Measurements from ENCODE around the gene ACTR1A.
"Not testable (repeated sequence)": the region's sequence is repeated elsewhere in the genome, so short reads cannot be mapped to it uniquely, and the experiment has no call there.

Gene ACTR1A

DNA sequence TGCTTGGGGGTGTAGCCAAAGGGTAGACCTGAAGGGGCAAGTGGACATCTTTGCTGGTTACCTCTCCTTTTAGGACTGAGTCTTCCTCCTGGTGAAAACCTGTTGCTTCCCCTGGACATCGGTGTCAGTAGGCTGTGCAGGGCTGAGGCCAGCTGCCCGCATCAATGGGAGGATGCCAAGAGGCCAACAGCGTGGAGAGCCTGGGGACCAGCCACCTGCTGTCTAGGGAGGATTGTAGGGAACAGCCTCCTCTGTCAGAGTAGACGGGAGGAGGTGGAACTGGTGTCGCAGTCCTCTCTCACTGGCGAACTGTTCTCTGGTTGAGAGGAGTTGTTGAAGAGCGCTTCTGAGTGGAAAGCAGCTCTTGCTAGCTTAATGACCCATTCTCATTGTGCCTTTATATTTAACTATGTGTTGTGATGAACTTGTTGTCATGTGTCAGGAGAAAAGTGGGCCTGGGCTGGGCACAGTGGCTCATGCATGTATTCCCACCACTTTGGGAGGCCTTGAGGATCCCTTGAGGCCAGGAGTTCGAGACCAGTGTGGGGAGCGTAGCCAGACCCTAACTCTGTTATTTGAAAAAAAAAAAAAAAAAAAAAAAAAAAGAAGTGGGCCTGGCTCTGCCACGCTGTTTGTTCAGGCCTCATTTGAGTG lies 3.1 kb upstream of the ACTR1A start:
- TF ChIP-seq, protein P1, sequence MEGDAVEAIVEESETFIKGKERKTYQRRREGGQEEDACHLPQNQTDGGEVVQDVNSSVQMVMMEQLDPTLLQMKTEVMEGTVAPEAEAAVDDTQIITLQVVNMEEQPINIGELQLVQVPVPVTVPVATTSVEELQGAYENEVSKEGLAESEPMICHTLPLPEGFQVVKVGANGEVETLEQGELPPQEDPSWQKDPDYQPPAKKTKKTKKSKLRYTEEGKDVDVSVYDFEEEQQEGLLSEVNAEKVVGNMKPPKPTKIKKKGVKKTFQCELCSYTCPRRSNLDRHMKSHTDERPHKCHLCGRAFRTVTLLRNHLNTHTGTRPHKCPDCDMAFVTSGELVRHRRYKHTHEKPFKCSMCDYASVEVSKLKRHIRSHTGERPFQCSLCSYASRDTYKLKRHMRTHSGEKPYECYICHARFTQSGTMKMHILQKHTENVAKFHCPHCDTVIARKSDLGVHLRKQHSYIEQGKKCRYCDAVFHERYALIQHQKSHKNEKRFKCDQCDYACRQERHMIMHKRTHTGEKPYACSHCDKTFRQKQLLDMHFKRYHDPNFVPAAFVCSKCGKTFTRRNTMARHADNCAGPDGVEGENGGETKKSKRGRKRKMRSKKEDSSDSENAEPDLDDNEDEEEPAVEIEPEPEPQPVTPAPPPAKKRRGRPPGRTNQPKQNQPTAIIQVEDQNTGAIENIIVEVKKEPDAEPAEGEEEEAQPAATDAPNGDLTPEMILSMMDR (IDR thresholded peaks at IDR 0.05; ENCODE audit: borderline replicate concordance, insufficient read depth, low read depth, low read length): no peak
- no peak overlapping the region for H3K4me3 ChIP-seq (ENCODE audit: low read depth, low read length)

DNA sequence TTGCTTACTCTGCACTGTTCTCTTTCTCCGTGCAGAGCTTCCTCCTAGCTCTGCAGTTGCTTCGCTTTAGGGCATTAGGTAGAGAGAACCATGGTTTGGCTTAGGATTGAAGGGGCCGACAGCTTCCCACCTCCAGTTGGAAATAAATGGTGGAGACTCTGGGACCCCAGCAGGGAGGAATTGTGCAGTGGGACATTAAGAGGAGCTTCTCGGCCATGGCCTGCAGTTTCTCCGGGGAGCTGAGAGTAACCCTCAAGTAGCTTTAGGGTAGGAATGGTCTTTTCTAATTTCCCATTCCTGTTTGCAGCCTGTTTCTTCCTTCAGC lies 2.4 kb upstream of the ACTR1A start:
- peak overlapping the region; percentile 91 for H3K4me3 ChIP-seq (ENCODE audit: low read depth, low read length)
- TF ChIP-seq, protein P1 (IDR thresholded peaks at IDR 0.05; ENCODE audit: borderline replicate concordance, insufficient read depth, low read depth, low read length): no peak

DNA sequence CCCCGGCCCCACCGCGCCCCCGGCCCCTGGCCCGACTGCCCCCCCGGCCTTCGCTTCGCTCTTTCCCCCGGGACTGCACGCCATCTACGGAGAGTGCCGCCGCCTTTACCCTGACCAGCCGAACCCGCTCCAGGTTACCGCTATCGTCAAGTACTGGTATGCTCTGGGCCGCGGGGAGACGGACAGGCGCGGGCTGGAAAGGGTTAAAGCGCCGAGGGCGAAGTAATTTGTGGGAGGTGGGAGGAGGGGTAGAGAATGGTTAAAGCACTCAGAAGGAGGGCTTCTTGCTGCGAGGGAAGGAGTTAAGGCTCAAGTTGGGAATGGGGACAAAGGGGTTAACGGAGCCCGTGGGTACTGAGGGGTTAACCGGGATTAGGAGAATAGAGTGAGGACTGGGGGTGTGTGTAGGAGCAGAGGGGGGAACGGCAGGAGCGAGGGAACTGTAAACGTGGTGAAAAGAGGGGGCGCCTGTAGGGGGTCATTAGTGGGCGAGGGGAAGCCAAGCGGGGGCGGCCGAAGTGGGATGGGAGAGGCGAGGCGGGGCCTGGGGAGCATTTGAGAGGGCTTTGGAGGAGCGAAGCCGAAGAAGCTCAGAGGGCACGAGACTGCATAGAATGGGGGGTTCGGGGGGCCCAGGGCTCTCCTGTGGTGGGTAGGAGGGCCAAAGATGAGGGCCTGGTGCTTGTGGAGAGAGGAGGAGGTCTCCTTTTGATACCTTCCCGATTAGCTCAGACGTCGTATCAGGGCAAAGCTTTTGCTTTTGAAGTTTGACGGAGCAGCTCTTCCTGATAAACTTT lies 1.9 kb upstream of the ACTR1A start:
- H3K4me3 ChIP-seq (ENCODE audit: low read depth, low read length): peak overlapping the region; percentile 91
- TF ChIP-seq, protein P1 (IDR thresholded peaks at IDR 0.05; ENCODE audit: borderline replicate concordance, insufficient read depth, low read depth, low read length): no peak

DNA sequence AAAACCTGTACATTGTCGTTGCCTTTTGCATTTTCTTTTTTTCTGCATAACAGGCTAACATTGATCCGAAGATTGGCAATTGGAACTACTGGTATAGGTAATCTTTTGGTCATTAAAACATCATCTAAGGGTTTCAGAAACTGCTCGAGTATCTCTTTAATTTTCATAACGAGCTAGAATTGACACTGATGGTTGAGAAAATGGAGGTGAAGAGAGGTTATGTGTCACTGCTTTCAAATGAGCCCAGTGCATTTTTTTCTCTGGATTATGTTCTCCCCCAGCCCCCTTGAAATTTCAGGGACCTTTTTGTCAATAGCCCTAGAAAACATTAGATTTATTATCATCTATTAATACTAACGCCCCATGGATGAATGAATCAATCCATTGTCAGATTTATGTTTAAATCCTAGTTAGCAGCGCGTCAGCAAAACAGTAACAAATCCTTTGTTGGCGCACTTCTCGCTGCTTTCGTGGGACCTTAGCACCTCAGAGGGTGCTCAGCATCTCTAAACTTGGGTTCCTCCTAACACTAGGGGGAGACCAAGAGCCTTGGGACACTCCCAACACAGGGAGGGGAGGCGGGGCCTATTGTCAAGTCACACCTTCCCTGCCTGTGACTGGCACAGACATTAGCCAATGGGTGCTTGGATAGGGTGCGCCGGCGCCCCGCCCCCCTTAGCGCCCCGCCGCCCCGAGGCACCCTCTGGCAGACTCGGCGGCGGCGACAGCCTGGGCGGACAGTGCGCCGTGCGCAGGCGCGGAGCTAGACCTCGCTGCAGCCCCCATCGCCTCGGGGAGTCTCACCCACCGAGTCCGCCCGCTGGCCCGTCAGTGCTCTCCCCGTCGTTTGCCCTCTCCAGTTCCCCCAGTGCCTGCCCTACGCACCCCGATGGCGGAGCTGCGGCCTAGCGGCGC lies 1.0 kb upstream of the ACTR1A start, which contains the start of gene SUFU:
SUFU (plus strand) TSS at position 709 of the 915 bp plus-strand sequence; CDS start at position 890, 181 bp downstream.
- TF ChIP-seq, protein P1 (IDR thresholded peaks at IDR 0.05; ENCODE audit: borderline replicate concordance, insufficient read depth, low read depth, low read length): peak; percentile 83; the same call in 1 of the 2 replicates
- H3K4me3 ChIP-seq (ENCODE audit: low read depth, low read length): peak within 1 kb of the TSS; percentile 91

DNA sequence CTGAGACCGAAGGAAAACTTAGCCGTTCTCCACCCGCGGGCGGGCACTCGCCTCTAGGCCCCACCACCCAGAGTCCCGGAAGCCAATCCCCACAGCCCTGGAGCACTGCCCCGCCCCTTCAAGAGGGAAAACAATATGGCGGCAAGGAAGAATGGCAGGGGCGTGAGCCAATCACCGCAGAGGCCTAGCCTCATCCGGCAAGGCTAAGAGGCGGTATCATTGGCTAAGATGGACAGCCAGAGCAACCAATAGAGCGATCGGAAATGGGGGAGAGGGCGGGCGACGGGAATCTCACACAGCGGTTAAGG lies 529 bp downstream of the ACTR1A start:
- peak overlapping the region; percentile 79 for H3K4me3 ChIP-seq (ENCODE audit: low read depth, low read length)
- TF ChIP-seq, protein P1 (IDR thresholded peaks at IDR 0.05; ENCODE audit: borderline replicate concordance, insufficient read depth, low read depth, low read length): no peak

DNA sequence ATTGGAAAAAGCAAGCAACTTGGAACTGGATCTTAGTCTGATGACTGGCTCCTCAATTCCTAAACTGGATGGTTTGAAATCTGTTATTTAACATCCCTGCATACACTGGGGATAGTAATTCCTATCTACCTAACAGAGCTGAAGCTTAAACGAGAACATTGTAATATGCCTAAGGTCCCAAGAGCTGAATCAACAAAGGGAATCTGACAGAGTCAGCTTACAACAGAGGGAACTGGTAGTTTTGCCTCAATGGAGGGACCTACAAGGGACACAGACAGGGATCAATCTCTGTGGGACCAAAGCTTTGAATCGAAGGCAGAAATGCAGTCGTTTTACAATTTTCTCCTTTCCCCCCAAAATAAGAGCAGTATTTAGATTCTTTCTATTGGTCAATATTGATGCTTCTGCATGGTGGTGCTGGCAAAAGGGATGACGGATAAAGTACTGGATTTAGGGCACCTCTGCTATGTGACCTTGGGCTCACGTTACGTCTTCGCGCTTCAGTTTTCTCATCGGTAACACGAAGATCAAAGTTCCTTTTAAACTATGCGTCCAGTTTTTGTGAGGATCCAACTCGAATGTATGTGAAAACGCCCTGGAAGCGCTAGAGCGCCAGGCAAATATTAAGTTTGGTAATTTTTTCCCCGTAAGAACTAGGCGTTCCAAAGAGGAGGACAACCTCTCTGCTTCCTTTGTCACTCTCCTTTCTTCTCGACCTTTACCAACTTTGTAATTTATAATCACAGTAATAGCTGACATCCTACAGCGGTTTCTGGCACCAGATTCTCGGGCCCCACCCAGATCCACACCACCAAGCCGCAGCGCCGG lies 1.1 kb downstream of the ACTR1A start:
- peak overlapping the region; percentile 79 for H3K4me3 ChIP-seq (ENCODE audit: low read depth, low read length)
- TF ChIP-seq, protein P1 (IDR thresholded peaks at IDR 0.05; ENCODE audit: borderline replicate concordance, insufficient read depth, low read depth, low read length): no peak

DNA sequence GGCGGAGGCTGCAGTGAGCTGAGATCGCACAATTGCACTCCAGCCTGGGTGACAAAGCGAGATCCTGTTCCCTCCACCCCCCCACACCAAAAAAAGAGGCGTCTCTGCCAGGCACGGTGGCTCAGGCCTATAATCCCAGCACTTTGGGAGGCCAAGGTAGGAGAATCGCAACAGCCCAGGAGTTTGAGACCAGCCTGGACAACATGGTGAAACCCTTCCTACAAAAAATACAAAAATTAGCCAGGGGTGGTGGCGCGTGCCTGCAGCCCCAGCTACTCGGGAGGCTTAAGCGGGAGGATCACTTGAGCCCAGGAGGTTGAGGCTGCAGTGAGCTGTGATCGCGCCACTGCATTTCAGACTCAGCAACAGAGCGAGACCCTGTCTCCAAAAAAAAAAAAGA lies 1.8 kb downstream of the ACTR1A start:
- not testable (repeated sequence) for H3K4me3 ChIP-seq (ENCODE audit: low read depth, low read length)
